ENCODE measurements around the gene ZNF587B.

- TF ChIP-seq CREB1 (CRISPR knock-in tag; IDR thresholded peaks at IDR 0.05), result no peak
- TF ChIP-seq CTCF (IDR thresholded peaks at IDR 0.05), result no peak
Measured at GRCh38 chr19:57816652-57817051, 13.4 kb upstream of the ZNF587B start.

Data from WTC11 (cell line).